Measurements from ENCODE around the gene RHBDL2. TPM values are rescaled to one million over a fixed set of nuclear protein-coding genes. Genes with fewer than 3 reads are reported as not detected.
"Not testable (repeated sequence)": the region's sequence is repeated elsewhere in the genome, so short reads cannot be mapped to it uniquely, and the experiment has no call there.

RHBDL2 gene
- total RNA-seq: not detected
- long read RNA-seq, partial matches to known transcripts: 0 of 1 reads
- long read RNA-seq, other reads (novel, unspliced or antisense): 1 of 1 reads

GRCh38 chr1:38941527-38942019, at the start of gene RHBDL2:
Gene RHBDL2 (minus strand): TSS chr1:38941830. CDS start chr1:38919212, 22,618 bp downstream.
- intact Hi-C loops (cut with DNase I): no loop called here

DNA sequence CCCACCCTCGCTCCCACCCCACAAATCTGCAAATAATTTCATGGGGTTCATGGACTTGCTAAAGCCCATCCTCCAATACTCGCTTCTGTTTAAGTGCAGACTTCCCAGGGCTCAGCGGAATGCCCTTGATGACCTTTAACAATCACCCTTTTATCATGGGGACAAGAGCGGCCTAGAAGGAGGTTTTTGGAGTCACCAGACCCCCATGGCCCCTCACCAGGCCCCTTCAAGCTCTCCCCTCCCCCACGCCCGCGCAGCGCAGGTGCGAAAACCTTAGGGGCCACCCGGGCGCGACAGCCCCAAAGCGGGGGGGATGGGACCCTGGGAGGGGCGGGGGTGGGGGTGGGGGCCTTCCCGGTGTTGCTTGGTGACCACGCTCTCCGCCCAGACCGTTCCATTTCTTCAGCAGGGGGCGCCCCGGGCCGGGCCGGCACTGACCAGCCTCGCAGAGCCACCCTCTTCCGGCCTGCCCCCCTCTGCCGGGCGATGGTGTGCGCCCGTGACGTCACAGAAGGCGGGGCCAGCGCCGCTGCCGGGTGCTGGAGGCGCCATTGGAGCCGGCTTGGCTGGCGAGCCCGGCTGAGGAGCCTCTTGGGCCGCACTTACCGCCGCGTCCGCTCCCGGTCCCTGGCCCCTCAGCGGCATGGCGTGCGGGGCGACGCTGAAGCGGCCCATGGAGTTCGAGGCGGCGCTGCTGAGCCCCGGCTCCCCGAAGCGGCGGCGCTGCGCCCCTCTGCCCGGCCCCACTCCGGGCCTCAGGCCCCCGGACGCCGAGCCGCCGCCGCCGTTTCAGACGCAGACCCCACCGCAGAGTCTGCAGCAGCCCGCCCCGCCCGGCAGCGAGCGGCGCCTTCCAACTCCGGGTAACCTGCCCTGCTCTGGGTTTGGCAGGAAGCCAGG, 49.4 kb upstream of the RHBDL2 start, which contains the start of gene AKIRIN1:
TSS of gene AKIRIN1 (plus strand) at position 539 of the 900 bp plus-strand sequence. CDS start at position 644, 105 bp downstream.
- peak; percentile 100 for DNase-seq (ENCODE audit: low spot score)
- intact Hi-C loops (cut with DNase I): loop anchor here (2.0 kb wide), 2 partner anchors 36 to 116 kb away; partner anchors contain the start of gene NDUFS5

More at GRCh38 chr1:38941527-38942019, at the start of gene RHBDL2:
- no peak for DNase-seq (ENCODE audit: low spot score)

GRCh38 chr1:38990386-38990737, 48.7 kb upstream of the RHBDL2 start:
- no peak for DNase-seq (ENCODE audit: low spot score)
- intact Hi-C loops (cut with DNase I): loop anchor here (2.0 kb wide), 2 partner anchors 36 to 116 kb away; partner anchors contain the start of gene NDUFS5

DNA sequence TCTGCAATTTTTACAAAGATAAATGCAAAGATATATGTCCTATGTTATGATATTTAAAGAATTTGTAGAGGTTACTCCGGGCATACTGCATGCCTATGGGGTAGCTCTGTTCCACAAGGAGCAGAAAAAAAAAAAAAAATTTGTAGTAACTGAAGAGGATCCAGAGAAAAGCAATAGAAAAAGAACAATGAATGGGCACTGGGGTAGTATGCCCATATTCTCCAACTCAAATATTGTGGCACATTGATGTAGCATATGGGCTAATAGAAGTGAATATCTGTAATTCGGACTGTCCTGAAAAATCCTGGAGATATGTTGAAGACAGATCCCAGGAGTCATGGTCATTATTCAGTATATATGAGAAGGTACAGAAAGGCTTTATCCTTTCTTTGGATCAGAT, 48.3 kb upstream of the RHBDL2 start:
- DNase-seq (ENCODE audit: low spot score): no peak
- intact Hi-C loops (cut with DNase I): loop anchor here (2.0 kb wide), 2 partner anchors 37 to 115 kb away; partner anchors contain the start of gene NDUFS5

DNA sequence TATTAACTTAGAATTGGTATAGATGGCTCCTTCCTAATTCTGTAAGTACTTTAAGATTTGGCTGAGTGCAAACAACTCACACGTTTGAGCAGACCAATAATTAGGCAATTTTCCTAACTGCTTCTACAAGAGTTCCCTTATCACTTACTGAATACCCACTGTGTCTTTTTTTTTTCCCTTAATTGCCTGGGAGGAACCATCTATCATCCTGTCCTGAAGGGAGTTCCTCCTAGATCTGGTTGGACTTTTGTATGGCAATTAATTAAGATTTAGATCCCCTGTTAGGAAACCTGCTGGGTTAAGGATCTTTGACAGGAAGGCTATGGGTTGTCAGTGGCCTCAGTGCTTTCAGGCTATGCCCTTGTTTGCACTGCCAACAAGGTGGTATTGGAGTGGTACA, 37.8 kb upstream of the RHBDL2 start:
- DNase-seq (ENCODE audit: low spot score); intact Hi-C loops (cut with DNase I): not testable (repeated sequence)

- intact Hi-C loops (cut with DNase I); DNase-seq (ENCODE audit: low spot score): not testable (repeated sequence)
Measured at GRCh38 chr1:38978245-38978542, 36.6 kb upstream of the RHBDL2 start.

- DNase-seq (ENCODE audit: low spot score); intact Hi-C loops (cut with DNase I): not testable (repeated sequence)
Measured at GRCh38 chr1:38977399-38978244, 36.0 kb upstream of the RHBDL2 start.

DNA sequence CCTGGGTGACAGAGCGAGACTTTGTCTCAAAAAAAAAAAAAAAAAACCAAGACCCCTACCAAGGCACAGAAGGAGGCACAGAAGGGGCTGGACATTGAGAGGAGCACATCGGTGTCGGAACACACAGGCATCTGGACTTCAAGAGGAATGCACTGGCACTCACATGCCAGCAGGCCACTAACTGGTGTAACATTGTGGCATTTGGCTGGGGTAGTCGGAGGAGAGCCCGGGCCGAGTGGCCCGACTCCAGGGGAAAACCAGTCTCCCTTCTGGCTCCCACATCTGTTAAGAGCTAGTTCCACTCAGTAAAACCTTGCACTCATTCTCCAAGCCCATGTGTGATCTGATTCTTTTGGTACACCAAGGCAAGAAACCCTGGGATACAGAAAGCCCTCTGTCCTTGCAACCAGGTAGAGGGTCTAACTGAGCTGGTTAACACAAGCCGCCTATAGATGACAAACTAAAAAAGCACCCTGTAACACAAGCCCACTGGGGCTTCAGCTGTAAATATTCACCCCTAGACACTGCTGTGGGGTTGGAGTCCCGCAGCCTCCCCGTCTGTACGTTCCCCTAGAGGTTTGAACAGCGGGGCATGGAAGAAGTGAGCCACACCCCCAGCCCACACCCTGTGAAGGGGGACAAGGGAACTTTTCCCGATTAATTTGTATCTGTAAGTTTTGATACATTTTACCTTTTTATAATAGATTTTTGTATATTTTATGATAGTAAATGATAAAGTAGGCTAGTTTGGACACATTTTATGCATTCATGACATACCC, 32.2 kb upstream of the RHBDL2 start:
- no peak for DNase-seq (ENCODE audit: low spot score)
- intact Hi-C loops (cut with DNase I): no loop called here

DNA sequence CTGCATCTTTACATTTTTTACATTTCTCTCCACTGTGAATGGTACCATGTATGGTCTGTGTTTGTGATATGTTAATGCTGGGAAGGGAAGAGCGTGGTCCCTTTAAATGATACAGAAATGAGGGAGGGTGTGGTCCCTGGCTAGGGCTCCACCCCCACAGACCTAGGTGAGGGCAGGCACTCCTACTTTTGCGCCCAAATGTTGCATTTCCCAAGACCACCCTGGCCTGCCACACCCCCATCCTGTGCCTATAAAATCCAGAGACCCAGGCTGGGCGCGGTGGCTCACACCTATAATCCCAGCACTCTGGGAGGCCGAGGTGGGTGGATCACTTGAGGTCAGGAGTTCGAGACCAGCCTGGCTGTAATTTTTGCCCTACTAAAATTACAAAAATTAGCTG, 31.5 kb upstream of the RHBDL2 start:
- intact Hi-C loops (cut with DNase I); DNase-seq (ENCODE audit: low spot score): not testable (repeated sequence)

- DNase-seq (ENCODE audit: low spot score): no peak
- intact Hi-C loops (cut with DNase I): no loop called here
Measured at GRCh38 chr1:38964140-38964548, 22.5 kb upstream of the RHBDL2 start.

- DNase-seq (ENCODE audit: low spot score): no peak
Measured at GRCh38 chr1:38962560-38962959, 20.9 kb upstream of the RHBDL2 start.

DNA sequence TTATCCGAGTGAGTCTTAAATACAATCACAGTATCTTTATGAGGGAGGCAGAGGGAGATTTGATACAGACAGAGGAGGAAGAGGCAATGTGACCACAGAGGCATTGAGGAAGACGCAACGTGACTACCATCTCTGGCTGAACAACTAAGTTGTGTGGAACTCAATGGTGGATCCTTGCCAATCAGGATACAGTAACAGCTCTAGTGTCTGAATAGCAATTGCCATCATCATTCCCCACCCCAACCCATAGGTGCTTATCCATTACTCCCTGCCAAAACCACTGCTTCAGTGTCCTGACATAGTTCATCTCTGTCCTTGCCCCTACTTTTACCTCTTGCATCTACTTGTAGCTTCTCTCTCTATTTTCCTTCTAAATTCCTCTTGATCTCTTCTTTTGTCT, 20.5 kb upstream of the RHBDL2 start:
- intact Hi-C loops (cut with DNase I): no loop called here
- DNase-seq (ENCODE audit: low spot score): no peak

More at GRCh38 chr1:38962560-38962959, 20.9 kb upstream of the RHBDL2 start:
- intact Hi-C loops (cut with DNase I): no loop called here

DNA sequence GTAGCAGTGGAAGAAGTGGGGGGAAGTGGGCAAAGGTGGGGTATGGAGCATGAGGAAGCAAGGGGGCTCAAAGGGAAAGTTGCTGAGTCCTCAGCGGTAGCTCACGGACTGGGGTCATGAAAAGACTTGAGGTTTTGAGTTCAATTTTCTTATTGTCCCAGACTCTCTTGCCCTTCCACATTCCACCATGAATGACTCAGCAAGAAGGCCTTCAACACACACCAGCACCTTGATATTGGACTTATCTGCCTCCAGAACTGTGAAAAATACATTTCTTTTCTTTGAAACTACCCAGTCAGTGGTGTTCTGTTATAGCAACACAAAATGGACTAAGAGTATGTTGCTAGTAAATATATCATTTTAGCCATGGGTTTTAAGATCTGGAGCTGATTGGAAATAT, 17.3 kb upstream of the RHBDL2 start:
- intact Hi-C loops (cut with DNase I): no loop called here
- no peak for DNase-seq (ENCODE audit: low spot score)

- DNase-seq (ENCODE audit: low spot score): no peak
- intact Hi-C loops (cut with DNase I): no loop called here
Measured at GRCh38 chr1:38953433-38953860, 11.8 kb upstream of the RHBDL2 start.

- no peak for DNase-seq (ENCODE audit: low spot score)
- intact Hi-C loops (cut with DNase I): no loop called here
Measured at GRCh38 chr1:38950553-38950952, 8.9 kb upstream of the RHBDL2 start.

DNA sequence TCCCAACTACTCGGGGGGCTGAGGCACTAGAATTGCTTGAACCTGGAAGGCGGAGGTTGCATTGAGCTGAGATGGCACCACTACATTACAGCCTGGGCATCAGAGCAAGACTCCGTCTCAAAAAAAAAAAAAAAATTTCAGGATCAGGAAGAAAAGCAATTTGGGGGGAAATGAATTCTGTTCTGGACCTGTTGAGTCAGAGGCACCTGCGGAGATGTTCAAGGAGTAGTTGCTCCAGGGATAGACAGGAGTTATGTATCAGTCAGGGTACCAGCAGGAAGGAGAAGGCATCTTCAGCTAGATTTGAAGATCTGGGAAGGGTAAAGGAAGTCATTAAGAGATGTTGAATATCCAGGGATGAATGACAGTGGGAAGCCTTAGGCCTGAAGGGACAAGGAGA, 2.9 kb upstream of the RHBDL2 start:
- intact Hi-C loops (cut with DNase I): no loop called here

GRCh38 chr1:38942664-38943428, 1.2 kb upstream of the RHBDL2 start:
- intact Hi-C loops (cut with DNase I): no loop called here
- DNase-seq (ENCODE audit: low spot score): no peak

More for the DNA sequence above, 2.9 kb upstream of the RHBDL2 start:
- DNase-seq (ENCODE audit: low spot score): no peak

- intact Hi-C loops (cut with DNase I): no loop called here
- no peak for DNase-seq (ENCODE audit: low spot score)
Measured at GRCh38 chr1:38941093-38941492, 537 bp downstream of the RHBDL2 start.
